ENCODE measurements around the gene LCP2. TPM values are rescaled to one million over a fixed set of nuclear protein-coding genes. Genes with fewer than 3 reads are reported as not detected.

LCP2 gene
- total RNA-seq, 1 experiment from 2014 or later = not detected

DNA sequence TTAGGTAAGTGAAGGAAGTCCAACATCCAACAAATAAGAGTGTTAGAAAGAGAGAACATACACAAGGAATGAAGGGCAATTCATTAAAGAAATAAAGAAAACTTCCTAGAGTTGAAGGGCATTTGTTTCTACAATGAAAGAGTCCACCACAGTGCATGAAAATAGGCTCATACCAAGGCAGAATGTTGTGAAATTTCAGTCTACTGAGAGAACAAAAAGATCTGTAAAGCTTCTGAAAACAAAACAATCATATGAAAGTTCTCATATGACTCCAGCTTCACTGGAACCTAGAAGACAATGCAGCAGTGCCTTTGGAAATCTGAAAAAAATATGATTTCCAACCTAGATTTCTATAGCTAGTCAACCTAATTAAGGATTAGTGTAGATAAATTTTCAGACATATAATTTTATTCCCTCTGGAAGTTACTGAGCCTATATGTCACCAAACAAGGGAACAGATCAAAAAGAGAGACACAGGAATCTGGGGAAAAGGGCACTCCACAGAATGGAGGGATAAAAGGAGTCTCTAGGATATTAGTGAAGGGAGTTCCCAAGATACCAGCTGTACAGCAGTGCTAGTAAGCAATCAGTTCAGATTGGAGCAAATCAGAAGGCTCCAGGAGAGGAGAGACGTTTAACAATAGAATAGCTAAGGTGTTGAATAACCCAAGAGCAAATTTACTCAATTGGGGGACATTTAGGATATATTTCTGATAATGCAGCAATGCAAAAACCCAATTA, 59.0 kb downstream of the LCP2 start:
- H3K4ac ChIP-seq (ENCODE audit: low read depth, low read length) = no peak overlapping the region
- H2AK5ac ChIP-seq (ENCODE audit: insufficient read length, low read length) = no peak overlapping the region
- H4K8ac ChIP-seq (replicated peaks; ENCODE audit: insufficient read length, low read depth, low read length) = no peak overlapping the region
- H3K27me3 Mint-ChIP-seq (ENCODE audit: low read depth) = no peaks in the 10 kb centered on the region
- H3K23me2 ChIP-seq (ENCODE audit: insufficient read length, low read depth, low read length, poor library complexity, severe bottlenecking) = no peaks in the 10 kb centered on the region
- H2AFZ ChIP-seq (ENCODE audit: low read length) = no peak overlapping the region
- no peaks in the 10 kb centered on the region for H3K36me3 Mint-ChIP-seq (ENCODE audit: insufficient read depth in 1 of 3, low read depth in 3 of 3)
- H3K14ac ChIP-seq (ENCODE audit: insufficient read depth, low read length) = no peak overlapping the region
- H4K20me1 ChIP-seq (ENCODE audit: control insufficient read depth, insufficient read depth, insufficient read length) = no peaks in the 10 kb centered on the region
- H3K9ac ChIP-seq (ENCODE audit: extremely low read depth, insufficient read length, low read length) = no peak overlapping the region
- DNase-seq = no peak
- no peak overlapping the region for H2BK120ac ChIP-seq (ENCODE audit: low read depth, low read length, poor library complexity, severe bottlenecking)
- no CpG with 5 or more reads among the region's 1 CpG for WGBS (ENCODE audit: extremely low coverage, insufficient read length, low lambda C conversion rate)
- no peak overlapping the region for H3K56ac ChIP-seq (ENCODE audit: insufficient read length, low read depth, low read length)
- H3K9me3 Mint-ChIP-seq = no peaks in the 10 kb centered on the region
- H3T11ph ChIP-seq (ENCODE audit: low read length) = no peak overlapping the region
- H2BK15ac ChIP-seq (ENCODE audit: low read depth, low read length) = no peak overlapping the region
- TF ChIP-seq, protein P1, sequence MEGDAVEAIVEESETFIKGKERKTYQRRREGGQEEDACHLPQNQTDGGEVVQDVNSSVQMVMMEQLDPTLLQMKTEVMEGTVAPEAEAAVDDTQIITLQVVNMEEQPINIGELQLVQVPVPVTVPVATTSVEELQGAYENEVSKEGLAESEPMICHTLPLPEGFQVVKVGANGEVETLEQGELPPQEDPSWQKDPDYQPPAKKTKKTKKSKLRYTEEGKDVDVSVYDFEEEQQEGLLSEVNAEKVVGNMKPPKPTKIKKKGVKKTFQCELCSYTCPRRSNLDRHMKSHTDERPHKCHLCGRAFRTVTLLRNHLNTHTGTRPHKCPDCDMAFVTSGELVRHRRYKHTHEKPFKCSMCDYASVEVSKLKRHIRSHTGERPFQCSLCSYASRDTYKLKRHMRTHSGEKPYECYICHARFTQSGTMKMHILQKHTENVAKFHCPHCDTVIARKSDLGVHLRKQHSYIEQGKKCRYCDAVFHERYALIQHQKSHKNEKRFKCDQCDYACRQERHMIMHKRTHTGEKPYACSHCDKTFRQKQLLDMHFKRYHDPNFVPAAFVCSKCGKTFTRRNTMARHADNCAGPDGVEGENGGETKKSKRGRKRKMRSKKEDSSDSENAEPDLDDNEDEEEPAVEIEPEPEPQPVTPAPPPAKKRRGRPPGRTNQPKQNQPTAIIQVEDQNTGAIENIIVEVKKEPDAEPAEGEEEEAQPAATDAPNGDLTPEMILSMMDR (conservative IDR thresholded peaks at IDR 0.05) = no peak
- H3K23ac ChIP-seq (ENCODE audit: insufficient read length, low read depth, low read length) = no peak overlapping the region
- no peak overlapping the region for H4K91ac ChIP-seq (ENCODE audit: insufficient read length, low read depth, low read length)
- no peak overlapping the region for H3K27ac ChIP-seq (ENCODE audit: insufficient read length, low read depth, low read length)
- H2BK20ac ChIP-seq (ENCODE audit: low read depth, low read length, poor library complexity, severe bottlenecking) = no peak overlapping the region
- H3K9me3 ChIP-seq (ENCODE audit: control insufficient read depth, low read depth, low read length) = no peaks in the 10 kb centered on the region
- H2BK5ac ChIP-seq (ENCODE audit: insufficient read length, low read length) = no peak overlapping the region
- H3K79me2 ChIP-seq (ENCODE audit: insufficient read depth, low read length) = no peaks in the 10 kb centered on the region
- H3K18ac ChIP-seq (ENCODE audit: insufficient read length, low read depth, low read length) = no peak overlapping the region
- no peak overlapping the region for H2BK12ac ChIP-seq (ENCODE audit: insufficient read length, low read depth, low read length)
- H3K27ac Mint-ChIP-seq = no peak overlapping the region
- H3K4me2 ChIP-seq (ENCODE audit: insufficient read depth, insufficient read length, low read length) = no peak overlapping the region
- H3K4me3 Mint-ChIP-seq = no peak overlapping the region
- no peaks in the 10 kb centered on the region for H3K4me1 ChIP-seq (ENCODE audit: insufficient read depth, low read length)
- no peaks in the 10 kb centered on the region for H3K27me3 ChIP-seq (ENCODE audit: insufficient read depth, low read length)
- H3K79me1 ChIP-seq (ENCODE audit: insufficient read depth, low read depth, low read length, poor library complexity, severe bottlenecking) = no peaks in the 10 kb centered on the region
- no peak overlapping the region for H4K5ac ChIP-seq (ENCODE audit: insufficient read length, low read depth, low read length)
- H3K4me1 Mint-ChIP-seq = peaks cover 10 to 13% of the 10 kb centered on the region in 2 experiments

Data from H9 (cell line).